Glutamatergic neuron (in vitro differentiated cells): ENCODE results near the gene CHI3L1. TPM values are rescaled to one million over a fixed set of nuclear protein-coding genes. Genes with fewer than 3 reads are reported as not detected.

Experiments used
- DNase-seq: peaks from one replicate; pipeline ENCODE4 v3.0.0; 2022
- H3K27ac Mint-ChIP-seq: one replicate; pipeline ENCODE4 v1.8.0; 2020; ENCODE audit warnings: mild to moderate bottlenecking, mixed read lengths, inconsistent platforms; ENCODE audit not compliant: unreplicated experiment
- H3K27me3 Mint-ChIP-seq: one replicate; pipeline ENCODE4 v1.8.0; 2020; ENCODE audit warnings: mild to moderate bottlenecking, moderate library complexity, mixed read lengths, inconsistent platforms; ENCODE audit not compliant: unreplicated experiment
- H3K36me3 Mint-ChIP-seq: one replicate; pipeline ENCODE4 v1.8.0; 2020; ENCODE audit warnings: mild to moderate bottlenecking, mixed read lengths, inconsistent platforms; ENCODE audit not compliant: unreplicated experiment
- H3K4me1 Mint-ChIP-seq: one replicate; pipeline ENCODE4 v1.8.0; 2020; ENCODE audit warnings: mild to moderate bottlenecking, low read depth, mixed read lengths, inconsistent platforms; ENCODE audit not compliant: unreplicated experiment
- H3K4me3 Mint-ChIP-seq: one replicate; pipeline ENCODE4 v1.8.0; 2020; ENCODE audit warnings: mild to moderate bottlenecking, mixed read lengths, inconsistent platforms; ENCODE audit not compliant: unreplicated experiment
- H3K9me3 Mint-ChIP-seq: one replicate; pipeline ENCODE4 v1.8.0; 2020; ENCODE audit warnings: mild to moderate bottlenecking, moderate library complexity, mixed read lengths, inconsistent platforms; ENCODE audit not compliant: unreplicated experiment
- total RNA-seq: library from RNA; stranded (reverse); fragmentation: NEBNext Ultra II Directional; extraction: Animal tissue kit (Norgen Biotek cat#: 25700); gene quantifications from one replicate; pipeline ENCODE4 v1.2.1, GENCODE V29; 2021; ENCODE audit not compliant: unreplicated experiment
- TF ChIP-seq, protein P1 (sequence below): fragments of 200-600 bp; sonication (generic); IDR thresholded peaks from one replicate; pipeline ENCODE4 v1.5.0; 2021; ENCODE audit not compliant: partially characterized antibody, unreplicated experiment

CHI3L1 gene
- total RNA-seq, 1 donor from 2014 or later: not detected

GRCh38 chr1:203179667-203180005, 6.9 kb downstream of the CHI3L1 start:
- Mint-ChIP-seq H3K4me3 (no peak overlapping the region), H3K36me3 (no peaks in the 10 kb centered on the region), H3K27ac (no peak overlapping the region), H3K4me1 (peaks cover 19% of the 10 kb centered on the region), H3K27me3 (peaks cover 11% of the 10 kb centered on the region), H3K9me3 (peaks cover 10% of the 10 kb centered on the region)
- DNase-seq: no peak
- TF ChIP-seq, protein P1, sequence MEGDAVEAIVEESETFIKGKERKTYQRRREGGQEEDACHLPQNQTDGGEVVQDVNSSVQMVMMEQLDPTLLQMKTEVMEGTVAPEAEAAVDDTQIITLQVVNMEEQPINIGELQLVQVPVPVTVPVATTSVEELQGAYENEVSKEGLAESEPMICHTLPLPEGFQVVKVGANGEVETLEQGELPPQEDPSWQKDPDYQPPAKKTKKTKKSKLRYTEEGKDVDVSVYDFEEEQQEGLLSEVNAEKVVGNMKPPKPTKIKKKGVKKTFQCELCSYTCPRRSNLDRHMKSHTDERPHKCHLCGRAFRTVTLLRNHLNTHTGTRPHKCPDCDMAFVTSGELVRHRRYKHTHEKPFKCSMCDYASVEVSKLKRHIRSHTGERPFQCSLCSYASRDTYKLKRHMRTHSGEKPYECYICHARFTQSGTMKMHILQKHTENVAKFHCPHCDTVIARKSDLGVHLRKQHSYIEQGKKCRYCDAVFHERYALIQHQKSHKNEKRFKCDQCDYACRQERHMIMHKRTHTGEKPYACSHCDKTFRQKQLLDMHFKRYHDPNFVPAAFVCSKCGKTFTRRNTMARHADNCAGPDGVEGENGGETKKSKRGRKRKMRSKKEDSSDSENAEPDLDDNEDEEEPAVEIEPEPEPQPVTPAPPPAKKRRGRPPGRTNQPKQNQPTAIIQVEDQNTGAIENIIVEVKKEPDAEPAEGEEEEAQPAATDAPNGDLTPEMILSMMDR: no peak

GRCh38 chr1:203178821-203179666, 7.5 kb downstream of the CHI3L1 start:
- Mint-ChIP-seq H3K27me3 (peaks cover 11% of the 10 kb centered on the region), H3K27ac (no peak overlapping the region), H3K36me3 (no peaks in the 10 kb centered on the region), H3K4me1 (peaks cover 19% of the 10 kb centered on the region), H3K9me3 (peaks cover 10% of the 10 kb centered on the region), H3K4me3 (no peak overlapping the region)
- TF ChIP-seq, protein P1: no peak
- no peak for DNase-seq

- H3K27me3 Mint-ChIP-seq: peaks cover 11% of the 10 kb centered on the region
- H3K9me3 Mint-ChIP-seq: peaks cover 10% of the 10 kb centered on the region
- H3K27ac Mint-ChIP-seq: peak overlapping the region; percentile 34
- no peak for DNase-seq
- peaks cover 25% of the 10 kb centered on the region for H3K4me1 Mint-ChIP-seq
- TF ChIP-seq, protein P1: no peak
- H3K36me3 Mint-ChIP-seq: no peaks in the 10 kb centered on the region
- peak overlapping the region; percentile 62 for H3K4me3 Mint-ChIP-seq
These were observed 8.4 kb downstream of the CHI3L1 start for GRCh38 chr1:203178083-203178482.

GRCh38 chr1:203177470-203178039, 8.9 kb downstream of the CHI3L1 start:
- no peaks in the 10 kb centered on the region for H3K36me3 Mint-ChIP-seq
- peak overlapping the region; percentile 34 for H3K27ac Mint-ChIP-seq
- peaks cover 10% of the 10 kb centered on the region for H3K9me3 Mint-ChIP-seq
- TF ChIP-seq, protein P1: no peak
- H3K4me1 Mint-ChIP-seq: peaks cover 25% of the 10 kb centered on the region
- DNase-seq: no peak
- peak overlapping the region; percentile 62 for H3K4me3 Mint-ChIP-seq
- H3K27me3 Mint-ChIP-seq: peaks cover 11% of the 10 kb centered on the region

DNA sequence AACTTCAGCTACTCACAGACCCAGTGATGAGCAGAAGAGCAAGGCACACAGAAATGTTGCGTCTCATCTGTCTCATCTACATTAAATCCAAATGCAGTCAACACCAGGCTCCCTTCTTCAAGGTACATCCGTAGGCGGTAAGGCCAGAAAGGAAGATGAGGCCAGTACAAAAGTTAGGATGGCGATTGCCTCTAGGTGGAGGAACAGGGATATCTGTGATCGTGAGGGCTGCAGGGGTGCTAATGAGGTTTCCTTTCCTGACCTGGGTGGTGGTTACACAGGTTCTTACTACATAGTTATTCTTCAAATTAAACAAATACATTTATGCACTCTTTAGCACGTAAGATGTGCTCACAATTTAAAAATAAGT, 9.5 kb downstream of the CHI3L1 start:
- DNase-seq: no peak
- H3K4me1 Mint-ChIP-seq: peaks cover 25% of the 10 kb centered on the region
- H3K9me3 Mint-ChIP-seq: peaks cover 10% of the 10 kb centered on the region
- no peaks in the 10 kb centered on the region for H3K36me3 Mint-ChIP-seq
- H3K27ac Mint-ChIP-seq: no peak overlapping the region
- TF ChIP-seq, protein P1: no peak
- H3K4me3 Mint-ChIP-seq: peak overlapping the region; percentile 52
- H3K27me3 Mint-ChIP-seq: peaks cover 11% of the 10 kb centered on the region
